Stimulated activated CD4-positive, alpha-beta T cell treated with anti-CD3 and anti-CD28 coated beads, TNF-alpha, amount 100 ng/mL, for 24 hours (primary cell): ENCODE data around the gene MIER2.
"Not testable (repeated sequence)": the region's sequence is repeated elsewhere in the genome, so short reads cannot be mapped to it uniquely, and the experiment has no call there.

ENCODE experiments used
- DNase-seq, 3 experiments: peaks; one replicate each; pipeline ENCODE4 v3.0.0-alpha.2; 2020; ENCODE audit warnings: low read depth in 3 of 3

MIER2 gene

GRCh38 chr19:362154-362553 lies 17.6 kb upstream of the MIER2 start:
- DNase-seq = no peak

GRCh38 chr19:359653-359925 lies 15.0 kb upstream of the MIER2 start:
- DNase-seq = no peak

- DNase-seq = not testable (repeated sequence)
Measured at GRCh38 chr19:355536-355935, 10.9 kb upstream of the MIER2 start.

- no peak for DNase-seq
Measured at GRCh38 chr19:355134-355533, 10.5 kb upstream of the MIER2 start.

GRCh38 chr19:351976-352625 lies 7.5 kb upstream of the MIER2 start:
- no peak for DNase-seq

- DNase-seq = no peak
Measured at GRCh38 chr19:347946-348861, 3.6 kb upstream of the MIER2 start.

- no peak for DNase-seq
Measured at GRCh38 chr19:345320-345879, 804 bp upstream of the MIER2 start.

GRCh38 chr19:343941-344624 lies 513 bp downstream of the MIER2 start:
- DNase-seq = peak in 1 of 3 experiments; percentile 21

GRCh38 chr19:343451-343931 lies 1.1 kb downstream of the MIER2 start:
- no peak for DNase-seq

GRCh38 chr19:342801-343421 lies 1.7 kb downstream of the MIER2 start:
- DNase-seq = no peak

GRCh38 chr19:342128-342455 lies 2.5 kb downstream of the MIER2 start:
- DNase-seq = no peak

GRCh38 chr19:341386-342127 lies 3.0 kb downstream of the MIER2 start:
- no peak for DNase-seq

GRCh38 chr19:340620-341385 lies 3.8 kb downstream of the MIER2 start:
- no peak for DNase-seq

GRCh38 chr19:339262-339887 lies 5.2 kb downstream of the MIER2 start:
- no peak for DNase-seq

- DNase-seq = no peak
Measured at GRCh38 chr19:338421-338820, 6.2 kb downstream of the MIER2 start.

- no peak for DNase-seq
Measured at GRCh38 chr19:336067-336614, 8.5 kb downstream of the MIER2 start.

- DNase-seq = no peak
Measured at GRCh38 chr19:335486-336066, 9.0 kb downstream of the MIER2 start.

- DNase-seq = no peak
Measured at GRCh38 chr19:335072-335471, 9.5 kb downstream of the MIER2 start.

GRCh38 chr19:334296-335071 lies 10.1 kb downstream of the MIER2 start:
- DNase-seq = no peak
